C4-2B (cell line): ENCODE data around the gene OR11H7.
"Not testable (repeated sequence)": the region's sequence is repeated elsewhere in the genome, so short reads cannot be mapped to it uniquely, and the experiment has no call there.

ENCODE experiments used
- ZFX ChIP-seq: fragments of 450-650 bp; IDR thresholded peaks from 2 replicates; pipeline ENCODE4 v1.6.1; 2017
- TF ChIP-seq, protein P1 (sequence below): fragments of 450-650 bp; conservative IDR thresholded peaks from 2 replicates; pipeline ENCODE4 v1.5.1; 2017; ENCODE audit warnings: mild to moderate bottlenecking

DNA sequence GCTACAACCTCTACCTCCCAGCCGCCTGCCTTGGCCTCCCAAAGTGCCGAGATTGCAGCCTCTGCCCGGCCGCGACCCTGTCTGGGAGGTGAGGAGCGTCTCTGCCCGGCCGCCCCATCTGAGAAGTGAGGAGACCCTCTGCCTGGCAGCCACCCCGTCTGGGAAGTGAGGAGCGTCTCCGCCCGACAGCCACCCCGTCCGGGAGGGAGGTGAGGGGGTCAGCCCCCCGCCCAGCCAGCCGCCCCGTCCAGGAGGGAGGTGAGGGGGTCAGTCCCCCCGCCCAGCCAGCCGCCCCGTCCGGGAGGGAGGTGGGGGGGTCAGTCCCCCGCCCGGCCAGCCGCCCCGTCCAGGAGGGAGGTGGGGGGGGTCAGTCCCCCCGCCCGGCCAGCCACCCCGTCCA is 16.4 kb upstream of the OR11H7 start:
- TF ChIP-seq, protein P1, sequence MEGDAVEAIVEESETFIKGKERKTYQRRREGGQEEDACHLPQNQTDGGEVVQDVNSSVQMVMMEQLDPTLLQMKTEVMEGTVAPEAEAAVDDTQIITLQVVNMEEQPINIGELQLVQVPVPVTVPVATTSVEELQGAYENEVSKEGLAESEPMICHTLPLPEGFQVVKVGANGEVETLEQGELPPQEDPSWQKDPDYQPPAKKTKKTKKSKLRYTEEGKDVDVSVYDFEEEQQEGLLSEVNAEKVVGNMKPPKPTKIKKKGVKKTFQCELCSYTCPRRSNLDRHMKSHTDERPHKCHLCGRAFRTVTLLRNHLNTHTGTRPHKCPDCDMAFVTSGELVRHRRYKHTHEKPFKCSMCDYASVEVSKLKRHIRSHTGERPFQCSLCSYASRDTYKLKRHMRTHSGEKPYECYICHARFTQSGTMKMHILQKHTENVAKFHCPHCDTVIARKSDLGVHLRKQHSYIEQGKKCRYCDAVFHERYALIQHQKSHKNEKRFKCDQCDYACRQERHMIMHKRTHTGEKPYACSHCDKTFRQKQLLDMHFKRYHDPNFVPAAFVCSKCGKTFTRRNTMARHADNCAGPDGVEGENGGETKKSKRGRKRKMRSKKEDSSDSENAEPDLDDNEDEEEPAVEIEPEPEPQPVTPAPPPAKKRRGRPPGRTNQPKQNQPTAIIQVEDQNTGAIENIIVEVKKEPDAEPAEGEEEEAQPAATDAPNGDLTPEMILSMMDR: not testable (repeated sequence)
- TF ChIP-seq ZFX: not testable (repeated sequence)
